ENCODE results near the gene CYTL1. TPM values are rescaled to one million over a fixed set of nuclear protein-coding genes. Genes with fewer than 3 reads are reported as not detected.

CYTL1 gene
- total RNA-seq, 2 donors from 2014 or later: not detected

Other genes starting within 250 kb of the CYTL1 start
- not detected for gene MSX1, start 159.8 kb downstream of the CYTL1 start, total RNA-seq
- not detected for gene STK32B, start 32.0 kb upstream of the CYTL1 start, total RNA-seq

All from activated T-cell treated with anti-CD3 and anti-CD28 coated beads, Interleukin-2, amount 50 U/mL, for 72 hours (primary cell).